ENCODE data around the gene FOXC2.

GRCh38 chr16:86584726-86585721, 18.4 kb downstream of the FOXC2 start:
- TF ChIP-seq CTCF (IDR thresholded peaks at IDR 0.05; ENCODE audit: borderline replicate concordance, extremely low read depth, low read length, poor library complexity, severe bottlenecking) (no peak), EZH2 (IDR thresholded peaks at IDR 0.05; ENCODE audit: borderline replicate concordance, low read depth, low read length, severe bottlenecking) (no peak)
